PFSK-1 (cell line): ENCODE measurements around the gene PCDHA3.

Experiments
- FOXP2 ChIP-seq: optimal IDR thresholded peaks from 2 replicates; pipeline ENCODE3; 2011; ENCODE audit warnings: borderline replicate concordance, control low read depth, inconsistent platforms; ENCODE audit not compliant: insufficient read depth; ENCODE audit errors: extremely low read length, extremely low read depth
- POLR2AphosphoS5 ChIP-seq: IDR thresholded peaks from 2 replicates; pipeline ENCODE4 v1.6.1; 2012; ENCODE audit warnings: low read depth, mild to moderate bottlenecking, control low read depth, low read length, moderate library complexity
- REST ChIP-seq, 2 experiments: IDR thresholded peaks; 2 replicates each; pipeline versions ENCODE4 v1.6.1 to v1.8.0; 2011 to 2012; ENCODE audit warnings: low read depth in 2 of 2, low read length in 2 of 2, control low read depth in 1 of 2, inconsistent platforms in 1 of 2, mild to moderate bottlenecking in 1 of 2, moderate library complexity in 1 of 2; ENCODE audit not compliant: insufficient read depth in 1 of 2
- SIN3A ChIP-seq: IDR thresholded peaks from 2 replicates; pipeline ENCODE4 v1.6.1; 2012; ENCODE audit warnings: mild to moderate bottlenecking, low read length, moderate library complexity, borderline replicate concordance; ENCODE audit not compliant: insufficient read depth
- TAF1 ChIP-seq: IDR thresholded peaks from 2 replicates; pipeline ENCODE4 v1.6.1; 2012; ENCODE audit warnings: low read length, control low read depth, borderline replicate concordance; ENCODE audit not compliant: insufficient read depth

Gene PCDHA3

DNA sequence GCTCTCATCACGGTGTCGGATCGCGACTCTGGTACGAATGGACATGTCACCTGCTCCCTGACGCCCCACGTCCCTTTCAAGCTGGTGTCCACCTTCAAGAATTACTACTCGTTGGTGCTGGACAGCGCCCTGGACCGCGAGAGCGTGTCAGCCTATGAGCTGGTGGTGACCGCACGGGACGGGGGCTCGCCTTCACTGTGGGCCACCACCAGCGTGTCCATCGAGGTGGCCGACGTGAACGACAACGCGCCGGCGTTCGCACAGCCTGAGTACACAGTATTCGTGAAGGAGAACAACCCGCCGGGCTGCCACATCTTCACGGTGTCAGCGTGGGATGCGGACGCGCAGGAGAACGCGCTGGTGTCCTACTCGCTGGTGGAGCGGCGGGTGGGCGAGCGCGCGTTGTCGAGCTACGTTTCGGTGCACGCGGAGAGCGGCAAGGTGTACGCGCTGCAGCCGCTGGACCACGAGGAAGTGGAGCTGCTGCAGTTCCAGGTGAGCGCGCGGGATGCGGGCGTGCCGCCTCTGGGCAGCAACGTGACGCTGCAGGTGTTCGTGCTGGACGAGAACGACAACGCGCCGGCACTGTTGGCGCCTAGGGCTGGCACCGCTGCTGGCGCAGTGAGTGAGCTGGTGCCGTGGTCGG is 4.7 kb upstream of the PCDHA3 start:
- peak in 1 of 2 experiments; percentile 48; a peak in 1 of 4 replicates for TF ChIP-seq REST (IDR thresholded peaks at IDR 0.05; ENCODE audit: insufficient read depth in 1 of 2, low read depth in 2 of 2, low read length in 2 of 2)

DNA sequence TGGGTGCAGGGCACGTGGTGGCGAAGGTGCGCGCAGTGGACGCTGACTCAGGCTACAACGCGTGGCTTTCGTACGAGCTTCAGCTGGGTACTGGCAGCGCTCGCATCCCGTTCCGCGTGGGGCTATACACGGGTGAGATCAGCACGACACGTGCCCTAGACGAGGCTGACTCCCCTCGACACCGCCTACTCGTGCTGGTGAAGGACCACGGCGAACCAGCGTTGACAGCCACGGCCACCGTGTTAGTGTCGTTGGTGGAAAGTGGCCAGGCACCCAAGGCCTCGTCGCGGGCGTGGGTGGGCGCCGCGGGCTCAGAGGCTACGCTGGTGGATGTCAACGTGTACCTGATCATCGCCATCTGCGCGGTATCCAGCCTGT is 4.2 kb upstream of the PCDHA3 start:
- TF ChIP-seq TAF1 (no peak), REST (IDR thresholded peaks at IDR 0.05; ENCODE audit: insufficient read depth in 1 of 2, low read depth in 2 of 2, low read length in 2 of 2) (no peak), POLR2AphosphoS5 (no peak), SIN3A (no peak), FOXP2 (no peak)

DNA sequence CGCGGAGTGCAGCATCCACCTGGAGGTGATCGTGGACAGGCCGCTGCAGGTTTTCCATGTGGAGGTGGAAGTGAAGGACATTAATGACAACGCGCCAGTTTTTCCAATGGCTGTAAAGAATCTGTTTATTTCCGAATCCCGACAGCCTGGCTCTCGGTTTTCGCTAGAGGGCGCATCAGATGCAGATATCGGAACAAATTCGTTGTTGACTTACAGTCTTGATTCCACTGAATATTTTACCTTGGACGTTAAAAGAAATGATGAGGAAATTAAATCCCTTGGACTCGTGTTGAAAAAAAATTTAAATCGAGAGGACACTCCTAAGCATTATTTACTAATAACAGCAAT is 611 bp downstream of the PCDHA3 start:
- TF ChIP-seq TAF1, result no peak
- TF ChIP-seq FOXP2, result no peak
- TF ChIP-seq SIN3A, result no peak
- no peak for TF ChIP-seq POLR2AphosphoS5
- TF ChIP-seq REST (IDR thresholded peaks at IDR 0.05; ENCODE audit: insufficient read depth in 1 of 2, low read depth in 2 of 2, low read length in 2 of 2), result no peak

- no peak for TF ChIP-seq TAF1
- no peak for TF ChIP-seq SIN3A
- TF ChIP-seq FOXP2, result no peak
- no peak for TF ChIP-seq REST (IDR thresholded peaks at IDR 0.05; ENCODE audit: insufficient read depth in 1 of 2, low read depth in 2 of 2, low read length in 2 of 2)
- no peak for TF ChIP-seq POLR2AphosphoS5
These were observed 2.0 kb downstream of the PCDHA3 start for GRCh38 chr5:140802781-140803271.
